ENCODE measurements around the gene GMPS. TPM values are rescaled to one million over a fixed set of nuclear protein-coding genes. Genes with fewer than 3 reads are reported as not detected.
A peak's percentile ranks its signal among the peaks of the same experiment; 100 is the strongest.

GMPS gene
- total RNA-seq, 1 donor from 2014 or later: 42.2 TPM

GRCh38 chr3:155870945-155871745, 695 bp downstream of the GMPS start:
- CTCF ChIA-PET: interaction anchor here (4.5 kb wide), 1 partner anchor 65 kb away, joined by 25 read pairs; the partner anchor contains the start of gene C3orf33

GRCh38 chr3:155871746-155872158, 1.3 kb downstream of the GMPS start:
- Mint-ChIP-seq H3K36me3 (ENCODE audit: low read depth) (peaks cover 2% of the 10 kb centered on the region), H3K27ac (peak overlapping the region; percentile 82), H3K4me3 (peak overlapping the region; percentile 90), H3K4me1 (peaks cover 18% of the 10 kb centered on the region), H3K9me3 (no peaks in the 10 kb centered on the region), H3K27me3 (no peaks in the 10 kb centered on the region)
- ChIA-PET POLR2A (interaction anchor here (1.5 to 3.5 kb wide), 3 partner anchors 18 to 1289 kb away, joined by 5 to 36 read pairs (median 10); partner anchors contain the start of genes C3orf33, CCNL1 and SLC33A1), CTCF (interaction anchor here (4.5 kb wide), 1 partner anchor 66 kb away, joined by 25 read pairs; the partner anchor contains the start of gene C3orf33)
- ATAC-seq (ENCODE audit: low read depth): no peak
- DNase-seq: no peak
- TF ChIP-seq CTCF (IDR thresholded peaks at IDR 0.05): no peak
- intact Hi-C loops (cut with micrococcal nuclease): loop anchor here (2.0 to 5.0 kb wide), 4 partner anchors 127 to 956 kb away; partner anchors contain the start of genes LEKR1, PLCH1, SSR3 and TIPARP

More at GRCh38 chr3:155870945-155871745, 695 bp downstream of the GMPS start:
- DNase-seq: peak; percentile 42
- Mint-ChIP-seq H3K27me3 (no peaks in the 10 kb centered on the region), H3K27ac (peak overlapping the region; percentile 82), H3K4me1 (peaks cover 18% of the 10 kb centered on the region), H3K4me3 (peak overlapping the region; percentile 90), H3K9me3 (no peaks in the 10 kb centered on the region), H3K36me3 (ENCODE audit: low read depth) (peaks cover 2% of the 10 kb centered on the region)
- TF ChIP-seq CTCF (IDR thresholded peaks at IDR 0.05): no peak
- POLR2A ChIA-PET: interaction anchor here (1.5 to 3.5 kb wide), 3 partner anchors 18 to 1289 kb away, joined by 5 to 36 read pairs (median 10); partner anchors contain the start of genes C3orf33, CCNL1 and SLC33A1
- intact Hi-C loops (cut with micrococcal nuclease): loop anchor here (1.0 to 5.0 kb wide), 10 partner anchors 17 to 1547 kb away; partner anchors contain the start of genes C3orf33, CCNL1, DHX36 and LEKR1
- ATAC-seq (ENCODE audit: low read depth): peak; percentile 7

- CTCF ChIA-PET: interaction anchor here (0.8 kb wide), 1 partner anchor 67 kb away, joined by 4 read pairs; the partner anchor contains the start of gene C3orf33
- no peak for TF ChIP-seq CTCF (IDR thresholded peaks at IDR 0.05)
- no peak for DNase-seq
- Mint-ChIP-seq H3K4me1 (peaks cover 20% of the 10 kb centered on the region), H3K4me3 (no peak overlapping the region), H3K27me3 (no peaks in the 10 kb centered on the region), H3K27ac (no peak overlapping the region), H3K9me3 (no peaks in the 10 kb centered on the region), H3K36me3 (ENCODE audit: low read depth) (peaks cover 2% of the 10 kb centered on the region)
- no peak for ATAC-seq (ENCODE audit: low read depth)
- POLR2A ChIA-PET: no interaction called here
- intact Hi-C loops (cut with micrococcal nuclease): loop anchor here (5.0 kb wide), 3 partner anchors 684 to 954 kb away; partner anchors contain the start of genes LEKR1, SSR3 and TIPARP
Observed at GRCh38 chr3:155872904-155873646, 2.6 kb downstream of the GMPS start.

GRCh38 chr3:155876037-155876436, 5.6 kb downstream of the GMPS start:
- H3K4me3 Mint-ChIP-seq: no peak overlapping the region
- no peak for ATAC-seq (ENCODE audit: low read depth)
- H3K9me3 Mint-ChIP-seq: no peaks in the 10 kb centered on the region
- no peak for TF ChIP-seq CTCF (IDR thresholded peaks at IDR 0.05)
- intact Hi-C loops (cut with micrococcal nuclease): no loop called here
- ChIA-PET CTCF (no interaction called here), POLR2A (no interaction called here)
- H3K27ac Mint-ChIP-seq: no peak overlapping the region
- peaks cover 2% of the 10 kb centered on the region for H3K36me3 Mint-ChIP-seq (ENCODE audit: low read depth)
- H3K27me3 Mint-ChIP-seq: no peaks in the 10 kb centered on the region
- no peak for DNase-seq
- peaks cover 24% of the 10 kb centered on the region for H3K4me1 Mint-ChIP-seq

All from activated B cell treated with CpG ODN at 0.5 μM for 24 hours (primary cell).